PC-3 (cell line): Measurements from ENCODE around the gene MRPL37. TPM values are rescaled to one million over a fixed set of nuclear protein-coding genes. Genes with fewer than 3 reads are reported as not detected.
"Not testable (repeated sequence)": the region's sequence is repeated elsewhere in the genome, so short reads cannot be mapped to it uniquely, and the experiment has no call there.

Experiments
- ATAC-seq: fragments of 200-7000 bp; cut with Tn5 transposase; 2 replicates; pipeline ENCODE4 v1.9.1; 2020; ENCODE audit warnings: mild to moderate bottlenecking, moderate library complexity
- BruUV-seq: library from RNA; stranded (reverse); fragments of 400-500 nt; replicated peaks from 2 replicates; lab custom pipeline; 2021; lab: Mats Ljungman, UMichigan
- CTCF ChIA-PET: fragments of 300-600 bp; sonication (Branson Sonifier 250); formaldehyde crosslinking; loops from one replicate; lab custom pipeline; 2022; ENCODE audit warnings: antibody characterized with exemption; lab: Charles Lee
- POLR2A ChIA-PET: fragments of 300-600 bp; sonication (Branson Sonifier 250); formaldehyde crosslinking; loops from one replicate; lab custom pipeline; 2022; ENCODE audit warnings: antibody characterized with exemption; ENCODE audit not compliant: unreplicated experiment; lab: Charles Lee
- DNase-seq: peaks from one replicate; pipeline ENCODE4 v3.0.0-alpha.2; 2015
- H2AFZ ChIP-seq: fragments of 300-600 bp; sonication (generic); 2 replicates; pipeline ENCODE4 v1.6.0; 2016; ENCODE audit warnings: antibody characterized with exemption, low read length
- H3F3A ChIP-seq: fragments of 300-600 bp; sonication (generic); one replicate; pipeline ENCODE4 v1.6.0; 2017; ENCODE audit warnings: antibody characterized with exemption, low read length, control low read depth, mild to moderate bottlenecking; ENCODE audit not compliant: unreplicated experiment
- H3K27ac ChIP-seq: fragments of 300-600 bp; sonication (generic); 2 replicates; pipeline ENCODE4 v1.5.1; 2016; ENCODE audit warnings: mild to moderate bottlenecking, low read length
- H3K27me3 ChIP-seq: fragments of 300-600 bp; sonication (generic); 2 replicates; pipeline ENCODE4 v1.6.1; 2016; ENCODE audit warnings: low read length, mixed read lengths
- H3K36me3 ChIP-seq: fragments of 300-600 bp; sonication (generic); 2 replicates; pipeline ENCODE4 v1.6.1; 2016; ENCODE audit warnings: low read depth, mixed run types, low read length, mixed read lengths
- H3K4me1 ChIP-seq: fragments of 300-600 bp; sonication (generic); 2 replicates; pipeline ENCODE4 v1.5.1; 2016; ENCODE audit warnings: low read length; ENCODE audit not compliant: insufficient read depth
- H3K4me2 ChIP-seq: fragments of 300-600 bp; sonication (generic); 2 replicates; pipeline ENCODE4 v1.6.0; 2016; ENCODE audit warnings: low read length
- H3K4me3 ChIP-seq: fragments of 300-600 bp; sonication (generic); 2 replicates; pipeline ENCODE4 v1.5.1; 2016; ENCODE audit warnings: mild to moderate bottlenecking, low read length, mixed read lengths
- H3K79me2 ChIP-seq: fragments of 300-600 bp; sonication (generic); 2 replicates; pipeline ENCODE4 v1.6.1; 2017; ENCODE audit warnings: low read length, mixed read lengths
- H3K9ac ChIP-seq: fragments of 300-600 bp; sonication (generic); 2 replicates; pipeline ENCODE4 v1.6.0; 2016; ENCODE audit warnings: mild to moderate bottlenecking, low read length
- H3K9me2 ChIP-seq: fragments of 300-600 bp; sonication (generic); replicated peaks from 2 replicates; pipeline ENCODE4 v1.6.1; 2016; ENCODE audit warnings: mixed run types, low read length, mixed read lengths
- H3K9me3 ChIP-seq: fragments of 300-600 bp; sonication (generic); 2 replicates; pipeline ENCODE4 v1.6.1; 2016; ENCODE audit warnings: low read length, mixed read lengths
- H4K20me1 ChIP-seq: fragments of 300-600 bp; sonication (generic); 2 replicates; pipeline ENCODE4 v1.6.1; 2016; ENCODE audit warnings: low read length, mixed read lengths
- EZH2 ChIP-seq: fragments of 300-600 bp; sonication (generic); IDR thresholded peaks from one replicate; pipeline ENCODE4 v1.6.1; 2017; ENCODE audit warnings: antibody characterized with exemption, mild to moderate bottlenecking, low read length; ENCODE audit not compliant: unreplicated experiment
- EZH2phosphoT487 ChIP-seq: fragments of 300-600 bp; sonication (generic); IDR thresholded peaks from 2 replicates; pipeline ENCODE4 v1.6.1; 2018; ENCODE audit warnings: mild to moderate bottlenecking, antibody characterized with exemption, low read length, borderline replicate concordance
- intact Hi-C: fragments of 100-400 bp; cut with micrococcal nuclease; formaldehyde crosslinking; loops from 2 replicates; pipeline ENCODE4 v1.9.0; 2023
- total RNA-seq: library from RNA; depleted of rRNA; stranded (reverse); fragments of >200 nt; gene quantifications from 2 replicates; pipeline ENCODE4 v1.2.3, GENCODE V29; 2014
- TF ChIP-seq, protein P1 (sequence below): fragments of 300-600 bp; sonication (generic); conservative IDR thresholded peaks from 2 replicates; pipeline ENCODE4 v1.5.1; 2017; ENCODE audit warnings: antibody characterized with exemption, low read depth, mild to moderate bottlenecking, low read length

The MRPL37 gene
- total RNA-seq, 1 experiment from 2014 or later: 191 TPM

DNA sequence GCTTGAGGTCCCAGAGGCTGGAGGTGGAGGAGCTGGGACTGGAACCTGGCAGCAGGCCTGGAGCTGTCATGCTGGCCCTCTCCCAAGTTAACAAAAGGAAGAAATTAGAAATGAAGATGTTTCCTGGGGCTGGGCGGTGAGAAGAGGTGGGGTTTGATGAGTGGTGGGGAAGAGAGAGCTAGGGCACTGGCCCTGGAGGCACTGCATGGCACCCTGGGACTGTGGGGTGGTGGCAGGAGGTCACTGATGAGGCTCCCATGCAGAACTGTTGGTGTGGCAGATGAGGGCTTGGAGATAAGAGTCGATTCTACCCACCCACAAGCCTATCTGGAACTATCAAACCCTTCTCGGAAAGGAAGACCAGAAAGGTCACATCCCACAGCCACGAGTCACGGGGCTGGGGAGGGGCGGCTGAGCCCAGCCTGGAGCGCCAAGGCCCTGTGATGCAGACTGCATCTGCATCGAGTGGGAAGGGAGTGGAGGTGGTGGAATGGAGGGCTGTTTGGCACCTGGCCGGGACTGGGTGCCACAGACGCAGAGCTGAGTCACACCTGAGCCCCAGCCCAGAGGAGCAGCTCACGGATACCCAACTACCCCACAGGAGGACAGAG is 29.4 kb downstream of the MRPL37 start:
- BruUV-seq: no TSS peak
- peaks cover 12% of the 10 kb centered on the region; the same call in 1 of the 2 replicates for H3K4me1 ChIP-seq
- CTCF ChIA-PET: no interaction called here

DNA sequence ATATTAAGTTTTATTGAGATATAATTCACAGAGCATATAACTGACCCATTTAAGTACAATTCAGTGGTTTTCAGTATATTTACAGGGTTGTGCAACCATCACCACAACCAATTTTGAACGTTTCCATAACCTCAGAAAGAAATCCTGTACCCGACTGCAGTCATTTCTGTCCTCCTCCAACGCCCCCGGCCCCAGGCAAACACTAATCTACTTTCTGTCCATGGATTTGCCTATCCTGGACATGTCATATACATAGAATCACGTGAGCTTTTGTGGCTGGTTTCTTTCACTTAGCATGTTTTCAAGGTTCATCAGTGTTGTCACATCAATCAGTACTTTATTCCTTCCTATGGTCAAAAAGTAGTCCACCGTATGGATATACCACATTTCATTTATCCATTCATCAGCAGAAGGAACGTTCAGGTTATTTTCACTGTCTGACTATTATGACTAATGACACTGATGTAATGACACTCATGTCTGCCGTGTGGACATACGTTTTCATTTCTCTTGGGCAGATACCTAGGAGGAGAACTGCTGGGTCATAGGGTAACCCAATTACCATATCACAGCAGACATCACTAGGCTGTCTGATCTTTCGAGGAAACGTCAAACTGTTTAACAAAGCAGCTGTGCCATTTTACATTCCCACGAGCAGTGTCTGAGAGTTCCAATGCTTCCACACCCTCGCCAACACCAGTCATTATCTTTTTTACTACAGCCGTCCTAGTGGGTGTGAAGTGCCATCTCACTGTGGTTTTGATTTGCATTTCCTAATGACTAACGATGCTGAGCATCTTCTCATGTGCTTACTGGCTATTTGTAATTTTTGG is 30.8 kb downstream of the MRPL37 start:
- peaks cover 12% of the 10 kb centered on the region; the same call in 1 of the 2 replicates for H3K4me1 ChIP-seq
- H3K27ac ChIP-seq: no peak overlapping the region
- ChIA-PET CTCF (no interaction called here), POLR2A (no interaction called here)
- no peaks in the 10 kb centered on the region for H3K9me3 ChIP-seq
- no peaks in the 10 kb centered on the region for H3K36me3 ChIP-seq
- no TSS peak for BruUV-seq
- no peak for TF ChIP-seq EZH2phosphoT487
- TF ChIP-seq, protein P1, sequence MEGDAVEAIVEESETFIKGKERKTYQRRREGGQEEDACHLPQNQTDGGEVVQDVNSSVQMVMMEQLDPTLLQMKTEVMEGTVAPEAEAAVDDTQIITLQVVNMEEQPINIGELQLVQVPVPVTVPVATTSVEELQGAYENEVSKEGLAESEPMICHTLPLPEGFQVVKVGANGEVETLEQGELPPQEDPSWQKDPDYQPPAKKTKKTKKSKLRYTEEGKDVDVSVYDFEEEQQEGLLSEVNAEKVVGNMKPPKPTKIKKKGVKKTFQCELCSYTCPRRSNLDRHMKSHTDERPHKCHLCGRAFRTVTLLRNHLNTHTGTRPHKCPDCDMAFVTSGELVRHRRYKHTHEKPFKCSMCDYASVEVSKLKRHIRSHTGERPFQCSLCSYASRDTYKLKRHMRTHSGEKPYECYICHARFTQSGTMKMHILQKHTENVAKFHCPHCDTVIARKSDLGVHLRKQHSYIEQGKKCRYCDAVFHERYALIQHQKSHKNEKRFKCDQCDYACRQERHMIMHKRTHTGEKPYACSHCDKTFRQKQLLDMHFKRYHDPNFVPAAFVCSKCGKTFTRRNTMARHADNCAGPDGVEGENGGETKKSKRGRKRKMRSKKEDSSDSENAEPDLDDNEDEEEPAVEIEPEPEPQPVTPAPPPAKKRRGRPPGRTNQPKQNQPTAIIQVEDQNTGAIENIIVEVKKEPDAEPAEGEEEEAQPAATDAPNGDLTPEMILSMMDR: no peak
- TF ChIP-seq EZH2: no peak
- no peaks in the 10 kb centered on the region for H4K20me1 ChIP-seq
- H3K27me3 ChIP-seq: no peaks in the 10 kb centered on the region
- no peak overlapping the region for H3K4me2 ChIP-seq
- H3K9me2 ChIP-seq: no peaks in the 10 kb centered on the region
- H2AFZ ChIP-seq: no peak overlapping the region
- no peak overlapping the region for H3K9ac ChIP-seq
- no peak for ATAC-seq
- no peak for DNase-seq
- H3F3A ChIP-seq: no peaks in the 10 kb centered on the region
- intact Hi-C loops: no loop called here
- H3K79me2 ChIP-seq: no peaks in the 10 kb centered on the region
- H3K4me3 ChIP-seq: no peak overlapping the region

More for the DNA sequence above, 29.4 kb downstream of the MRPL37 start:
- no peak overlapping the region for H3K9ac ChIP-seq
- H3F3A ChIP-seq: no peaks in the 10 kb centered on the region
- no peak overlapping the region for H2AFZ ChIP-seq
- H3K4me3 ChIP-seq: no peak overlapping the region
- intact Hi-C loops: no loop called here
- DNase-seq: peak; percentile 67
- no peaks in the 10 kb centered on the region for H3K27me3 ChIP-seq
- H4K20me1 ChIP-seq: no peaks in the 10 kb centered on the region
- no peaks in the 10 kb centered on the region for H3K9me2 ChIP-seq
- peak; percentile 70 for ATAC-seq
- TF ChIP-seq EZH2 (no peak), EZH2phosphoT487 (no peak)
- TF ChIP-seq, protein P1: no peak
- POLR2A ChIA-PET: no interaction called here
- no peaks in the 10 kb centered on the region for H3K9me3 ChIP-seq
- peak overlapping the region; percentile 13; the same call in 1 of the 2 replicates for H3K27ac ChIP-seq
- no peaks in the 10 kb centered on the region for H3K79me2 ChIP-seq
- no peak overlapping the region for H3K4me2 ChIP-seq
- no peaks in the 10 kb centered on the region for H3K36me3 ChIP-seq

DNA sequence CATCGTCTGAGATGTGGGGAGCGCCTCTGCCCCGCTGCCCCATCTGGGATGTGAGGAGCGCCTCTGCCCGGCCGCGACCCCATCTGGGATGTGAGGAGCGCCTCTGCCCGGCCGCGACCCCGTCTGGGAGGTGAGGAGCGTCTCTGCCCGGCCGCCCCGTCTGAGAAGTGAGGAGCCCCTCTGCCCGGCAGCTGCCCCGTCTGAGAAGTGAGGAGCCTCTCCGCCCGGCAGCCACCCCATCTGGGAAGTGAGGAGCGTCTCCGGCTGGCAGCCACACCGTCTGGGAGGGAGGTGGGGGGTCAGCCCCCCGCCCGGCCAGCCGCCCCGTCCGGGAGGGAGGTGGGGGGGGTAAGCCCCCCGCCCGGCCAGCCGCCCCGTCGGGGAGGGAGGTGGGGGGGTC is 33.2 kb downstream of the MRPL37 start:
- H3K4me3 ChIP-seq, intact Hi-C loops, DNase-seq, H3K9ac ChIP-seq, POLR2A ChIA-PET, H4K20me1 ChIP-seq, H3K27ac ChIP-seq, H3K4me1 ChIP-seq, H3K4me2 ChIP-seq, CTCF ChIA-PET, H3K9me2 ChIP-seq, BruUV-seq, H2AFZ ChIP-seq, H3F3A ChIP-seq, H3K9me3 ChIP-seq, ATAC-seq, H3K27me3 ChIP-seq, H3K36me3 ChIP-seq, H3K79me2 ChIP-seq: not testable (repeated sequence)
